OCI-M1 (cell line): Measurements from ENCODE around the gene SARS2.
A peak's percentile ranks its signal among the peaks of the same experiment; 100 is the strongest.
"Not testable (repeated sequence)": the region's sequence is repeated elsewhere in the genome, so short reads cannot be mapped to it uniquely, and the experiment has no call there.

Source experiments
- DNase-seq: peaks from one replicate; lab custom pipeline; 2025; lab: John Stamatoyannopoulos, UW

Gene SARS2

DNA sequence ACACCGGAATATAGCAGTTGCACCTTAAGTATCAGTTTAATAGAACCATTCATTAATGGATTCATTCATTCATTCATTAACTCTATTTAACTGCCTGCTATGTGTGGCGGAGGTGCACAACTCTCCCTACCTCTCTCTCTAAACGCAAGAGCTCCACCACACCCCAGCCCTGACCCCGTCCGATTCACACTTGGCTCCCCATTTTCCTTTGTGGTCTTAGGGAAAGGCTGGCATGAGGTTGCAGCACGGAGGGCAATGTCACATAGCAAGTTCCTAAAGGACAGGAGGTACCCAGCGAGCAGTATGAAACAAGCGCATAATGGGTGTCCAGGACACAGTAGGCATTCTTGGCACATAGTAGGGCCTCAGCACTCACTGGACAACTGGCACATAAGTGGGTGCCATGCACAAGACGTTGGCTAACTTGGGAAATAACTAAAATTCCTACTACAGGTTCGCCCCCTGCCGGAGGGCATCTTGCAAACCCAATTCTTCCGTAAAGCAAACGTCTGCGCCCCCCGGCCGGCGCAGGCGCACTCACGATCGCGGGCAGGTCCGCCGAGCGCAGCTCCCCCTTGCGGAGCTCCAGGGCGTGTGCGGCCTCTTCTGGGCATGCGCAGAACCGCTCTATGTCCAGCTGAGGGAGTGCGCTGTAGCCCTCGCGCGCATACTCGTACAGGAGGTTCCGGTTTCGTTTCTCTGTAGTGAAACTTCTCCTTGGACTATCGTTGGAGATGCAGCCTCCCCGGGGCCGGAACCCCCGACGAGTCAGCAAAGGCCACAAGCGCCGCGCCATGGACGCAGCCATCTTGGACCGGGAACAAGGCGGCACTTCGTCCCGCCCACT is at the start of gene SARS2:
TSS of gene SARS2 (minus strand) at position 835 of the 847 bp plus-strand sequence. CDS start at position 808, 27 bp downstream.
- DNase-seq, result peak; percentile 99

- DNase-seq, result peak; percentile 58
Measured at GRCh38 chr19:38979812-38980211, 49.2 kb upstream of the SARS2 start.

DNA sequence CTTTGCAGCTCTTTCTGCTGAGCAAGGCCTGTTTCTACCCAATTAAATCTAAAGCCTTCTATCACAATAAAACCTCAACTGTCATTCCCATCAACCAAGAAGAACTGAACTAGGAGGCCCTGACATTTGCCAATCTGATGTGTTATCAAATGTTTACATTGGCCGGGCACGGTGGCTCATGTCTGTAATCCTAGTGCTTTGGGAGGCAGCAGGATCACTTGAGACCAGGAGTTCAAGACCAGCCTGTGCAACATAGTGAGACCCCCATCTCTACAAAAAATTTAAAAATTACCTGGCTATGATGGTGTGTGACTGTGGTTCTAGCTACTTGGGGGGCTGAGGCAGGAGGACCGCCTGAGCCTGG is 47.7 kb upstream of the SARS2 start:
- DNase-seq, result no peak

DNA sequence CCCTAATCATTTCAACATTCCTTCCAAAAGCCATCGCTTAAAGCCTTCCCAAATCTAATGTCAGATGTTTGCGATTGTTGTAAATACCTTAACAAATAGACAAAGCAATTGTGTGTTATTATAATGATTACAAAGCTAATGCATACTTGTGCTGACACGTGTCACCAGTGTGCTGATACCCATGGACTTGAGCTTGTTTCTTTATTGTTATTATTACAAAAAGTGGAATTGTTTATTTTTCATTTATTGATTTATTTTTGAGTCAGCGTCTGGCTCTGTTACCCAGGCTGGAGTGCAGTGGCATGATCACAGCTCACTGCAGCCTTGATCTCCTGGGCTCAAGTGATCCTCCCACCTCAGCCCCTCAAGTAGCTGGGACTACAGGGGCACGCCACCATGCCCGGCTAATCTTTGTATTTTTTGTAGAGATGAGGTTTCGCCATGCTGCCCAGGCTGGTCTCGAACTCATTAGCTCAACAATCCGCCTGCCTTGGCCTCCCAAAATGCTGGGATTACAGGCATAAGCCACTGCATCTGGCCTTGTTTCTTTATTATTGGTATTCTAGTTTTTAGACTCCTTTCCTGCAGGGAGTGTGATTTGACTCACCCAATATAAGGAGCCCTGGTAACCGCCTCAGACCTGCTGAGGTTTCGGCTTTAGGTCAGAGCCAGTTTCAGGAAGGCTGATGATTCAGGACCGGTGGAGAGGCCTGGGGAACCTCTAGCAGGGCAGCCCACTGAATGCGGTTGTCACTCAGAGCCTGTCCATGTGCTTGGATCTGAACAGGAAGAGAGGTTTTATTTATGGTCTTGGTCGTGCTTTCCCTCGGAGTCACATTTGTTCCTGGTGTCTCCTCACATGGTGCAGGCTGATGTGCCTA is 47.1 kb upstream of the SARS2 start:
- no peak for DNase-seq

- no peak for DNase-seq
Measured at GRCh38 chr19:38975861-38976271, 45.3 kb upstream of the SARS2 start.

DNA sequence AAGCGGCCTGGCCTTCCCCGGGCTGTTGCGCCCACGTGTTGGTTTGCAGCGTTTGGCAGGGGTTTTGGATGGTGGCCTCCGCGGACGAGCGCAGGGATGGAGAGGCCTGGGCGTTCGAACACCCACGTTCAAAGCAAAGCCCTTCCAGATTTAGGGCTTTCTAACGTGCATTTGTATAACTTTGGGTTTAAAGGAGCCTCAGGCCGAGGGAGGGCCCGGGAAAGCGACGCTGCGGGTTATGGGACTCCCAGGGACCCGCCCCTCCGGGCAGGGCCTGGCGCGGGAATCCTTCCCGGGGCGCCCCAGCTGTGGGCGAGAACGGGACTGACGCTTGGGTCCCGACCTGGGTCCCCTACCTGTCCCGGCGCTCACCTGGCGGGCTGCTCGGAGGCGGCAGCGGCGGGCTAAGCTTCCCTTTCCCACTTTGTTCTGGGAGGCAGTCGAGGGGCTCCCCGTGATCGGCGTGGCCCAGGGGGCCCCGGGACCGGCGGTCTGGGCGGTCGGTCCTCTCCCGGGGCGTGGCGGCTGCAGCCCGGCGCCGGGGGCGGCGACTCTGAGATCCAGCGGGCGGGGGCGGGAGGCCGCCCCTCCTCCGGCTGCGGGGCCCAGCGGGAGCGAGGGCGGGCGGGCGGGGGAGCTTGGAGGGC is 44.8 kb upstream of the SARS2 start, which contains the start of gene FBXO17:
TSS of gene FBXO17 (minus strand) at position 529 of the 647 bp plus-strand sequence. CDS start 25,423 bp downstream, outside the sequence.
- no peak for DNase-seq

GRCh38 chr19:38974624-38975213 is 44.2 kb upstream of the SARS2 start:
- no peak for DNase-seq

DNA sequence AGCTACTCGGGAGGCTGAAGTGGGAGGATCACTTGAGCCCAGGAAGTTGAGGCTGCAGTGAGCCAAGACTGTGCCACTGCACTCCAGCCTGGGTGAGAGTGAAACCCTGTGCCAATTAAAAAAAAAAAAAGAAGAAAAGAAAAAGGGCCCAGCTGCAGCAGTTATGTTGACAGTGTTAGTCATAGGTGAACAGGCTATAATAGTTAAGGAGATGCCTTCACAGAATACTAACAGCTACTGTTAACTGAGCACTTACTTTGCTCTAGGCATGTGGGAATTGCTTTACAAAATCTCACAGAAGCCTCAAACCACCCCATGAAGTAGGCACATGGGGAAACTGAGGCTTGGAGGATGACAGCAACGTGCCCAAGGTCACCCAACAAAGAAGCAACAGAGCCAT is 41.1 kb upstream of the SARS2 start:
- no peak for DNase-seq

DNA sequence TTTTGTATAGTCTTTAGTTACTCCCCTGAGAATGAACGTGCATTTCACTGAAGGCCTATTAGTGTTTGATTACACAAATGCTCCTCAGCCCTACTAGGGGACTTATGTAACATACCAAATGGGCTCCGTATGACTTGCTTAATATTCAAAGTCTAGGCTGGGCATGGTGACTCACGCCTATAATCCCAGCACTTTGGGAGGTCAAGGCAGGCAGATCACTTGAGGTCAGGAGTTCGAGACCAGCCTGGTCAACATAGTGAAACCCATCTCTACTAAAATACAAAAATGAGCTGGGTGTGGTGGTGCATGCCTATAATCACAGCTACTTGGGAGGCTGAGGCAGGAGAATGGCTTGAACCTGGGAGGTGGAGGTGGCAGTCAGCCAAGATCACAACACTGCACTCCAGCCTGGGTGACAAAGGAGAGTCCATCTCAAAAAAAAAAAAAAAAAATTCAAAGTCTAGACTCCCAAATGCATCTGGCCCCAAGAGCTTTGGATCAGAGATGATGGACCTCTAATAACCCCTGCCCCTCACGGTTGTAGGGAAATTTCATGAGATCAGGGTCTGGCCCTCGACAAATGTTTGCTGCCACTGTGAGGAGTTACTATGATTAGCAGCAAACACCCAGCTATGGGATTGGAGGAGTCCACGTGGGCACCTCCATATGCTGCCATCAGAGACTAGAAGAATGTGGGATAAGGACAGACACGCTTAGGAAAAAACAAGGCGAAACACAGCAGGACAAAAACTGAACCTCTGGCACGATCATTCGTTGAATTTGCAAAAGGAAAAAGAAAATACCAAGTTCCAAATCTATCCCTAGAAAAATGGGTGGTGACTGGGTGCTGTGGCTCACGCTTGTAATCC is 40.3 kb upstream of the SARS2 start:
- DNase-seq, result no peak

DNA sequence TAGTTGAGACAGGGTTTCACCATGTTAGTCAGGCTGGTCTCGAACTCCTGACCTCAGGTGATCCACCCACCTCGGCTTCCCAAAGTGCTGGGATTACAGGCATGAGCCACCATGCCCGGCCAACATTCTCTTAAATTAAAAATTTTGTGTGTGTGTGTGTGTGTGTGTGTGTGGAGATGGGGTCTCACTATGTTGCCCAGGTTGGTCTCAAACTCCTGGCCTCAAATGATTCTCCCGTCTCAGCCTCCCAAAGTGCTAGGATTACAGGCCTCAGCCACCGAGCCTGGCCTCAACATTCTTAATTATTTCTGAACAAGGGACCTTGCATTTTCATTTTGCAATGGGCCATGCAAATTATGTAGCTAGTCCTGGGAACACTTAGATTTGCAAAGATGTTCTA is 35.6 kb upstream of the SARS2 start:
- DNase-seq, result not testable (repeated sequence)

DNA sequence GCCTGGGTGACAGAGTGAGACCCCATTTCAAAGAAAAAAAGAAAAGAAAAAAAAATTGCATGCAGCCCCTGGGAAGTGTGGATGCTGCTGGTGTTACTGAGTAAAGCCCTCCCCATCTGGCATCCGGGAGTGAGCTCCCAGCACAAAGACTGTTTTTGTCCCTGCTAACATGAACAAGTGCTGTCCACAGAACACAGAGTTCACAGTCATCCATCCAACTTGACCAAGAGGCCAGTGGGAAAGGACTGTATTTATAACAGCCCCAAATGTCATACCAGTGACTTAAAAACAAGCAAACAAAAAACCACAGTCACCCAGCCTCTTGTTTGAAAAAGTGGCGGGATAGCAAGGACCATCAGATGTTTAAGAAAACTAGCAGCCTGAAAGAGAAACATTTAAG is 34.2 kb upstream of the SARS2 start:
- DNase-seq, result no peak

DNA sequence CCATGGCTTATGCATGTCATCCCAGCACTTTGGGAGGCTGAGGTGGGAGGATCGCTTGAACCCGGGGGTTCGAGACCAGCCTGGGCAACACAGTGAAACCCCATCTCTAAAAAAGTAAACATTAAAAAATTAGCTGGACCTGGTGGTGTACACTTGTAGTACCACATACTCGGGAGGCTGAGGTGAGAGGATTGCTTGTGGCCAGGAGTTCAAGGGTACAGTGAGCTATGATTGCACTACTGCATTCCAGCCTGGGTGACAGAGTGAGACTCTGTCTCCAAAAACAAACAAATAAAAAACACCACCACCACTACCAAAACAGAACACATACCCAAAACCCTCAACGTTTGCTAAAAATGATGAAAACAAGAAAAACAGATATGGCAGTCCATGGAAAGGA is 29.1 kb upstream of the SARS2 start:
- no peak for DNase-seq

- DNase-seq, result no peak
Measured at GRCh38 chr19:38958301-38958700, 27.7 kb upstream of the SARS2 start.

- no peak for DNase-seq
Measured at GRCh38 chr19:38956264-38956663, 25.7 kb upstream of the SARS2 start.

- DNase-seq, result no peak
Measured at GRCh38 chr19:38953677-38954076, 23.1 kb upstream of the SARS2 start.

DNA sequence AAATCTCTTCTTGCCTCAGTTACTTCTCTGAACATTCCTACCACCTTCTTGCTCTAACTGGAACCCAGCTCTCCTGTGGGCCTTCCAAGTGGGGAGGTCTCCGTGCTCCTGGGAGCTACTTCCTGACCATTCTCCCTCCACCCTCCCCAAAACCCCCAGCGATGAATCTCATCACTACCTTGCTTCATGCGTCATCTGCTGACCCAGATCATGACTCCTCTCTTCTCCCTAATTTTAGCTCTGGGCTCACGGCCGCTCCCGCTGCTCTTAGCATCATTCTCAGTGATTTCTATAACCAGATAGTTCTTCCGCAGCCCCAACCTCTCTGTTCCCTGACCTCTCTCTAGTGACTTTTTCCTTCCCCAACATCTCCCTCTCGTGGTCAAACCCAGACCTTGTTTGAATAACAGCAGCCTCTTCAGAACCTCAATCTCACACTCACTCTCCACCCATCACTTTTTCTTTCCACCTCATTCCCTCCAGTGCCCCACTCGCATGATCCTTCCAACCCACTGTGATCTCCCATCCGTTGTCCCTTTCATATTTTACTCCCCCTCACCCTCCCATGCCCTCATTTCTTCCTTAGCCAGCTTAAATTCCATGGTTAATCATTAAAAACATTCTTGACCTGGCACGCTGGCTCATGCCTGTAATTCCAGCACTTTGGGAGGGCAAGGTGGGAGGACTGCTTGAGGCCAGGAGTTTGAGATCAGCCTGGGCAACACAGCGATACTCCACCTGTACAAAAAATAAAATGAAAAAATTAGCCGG is 22.0 kb upstream of the SARS2 start:
- peak; percentile 77 for DNase-seq

DNA sequence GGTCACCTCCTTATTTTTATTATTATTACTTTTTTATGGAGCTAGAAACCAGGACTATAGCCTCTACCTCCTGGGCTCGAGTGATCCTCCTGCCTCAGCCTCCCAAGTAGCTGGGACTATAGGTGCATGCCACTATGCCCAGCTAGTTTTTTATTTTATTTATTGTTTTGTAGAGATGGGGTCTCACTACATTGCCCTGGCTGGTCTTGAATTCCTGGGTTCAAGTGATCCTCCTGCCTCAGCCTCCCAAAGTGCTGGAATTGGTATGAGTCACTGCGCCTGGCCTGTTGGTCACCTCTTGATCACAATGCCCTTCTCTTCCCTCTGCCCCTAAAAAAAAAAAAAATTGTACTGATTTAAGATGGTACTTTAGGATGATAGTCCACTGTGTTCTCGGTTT is 20.6 kb upstream of the SARS2 start:
- no peak for DNase-seq

DNA sequence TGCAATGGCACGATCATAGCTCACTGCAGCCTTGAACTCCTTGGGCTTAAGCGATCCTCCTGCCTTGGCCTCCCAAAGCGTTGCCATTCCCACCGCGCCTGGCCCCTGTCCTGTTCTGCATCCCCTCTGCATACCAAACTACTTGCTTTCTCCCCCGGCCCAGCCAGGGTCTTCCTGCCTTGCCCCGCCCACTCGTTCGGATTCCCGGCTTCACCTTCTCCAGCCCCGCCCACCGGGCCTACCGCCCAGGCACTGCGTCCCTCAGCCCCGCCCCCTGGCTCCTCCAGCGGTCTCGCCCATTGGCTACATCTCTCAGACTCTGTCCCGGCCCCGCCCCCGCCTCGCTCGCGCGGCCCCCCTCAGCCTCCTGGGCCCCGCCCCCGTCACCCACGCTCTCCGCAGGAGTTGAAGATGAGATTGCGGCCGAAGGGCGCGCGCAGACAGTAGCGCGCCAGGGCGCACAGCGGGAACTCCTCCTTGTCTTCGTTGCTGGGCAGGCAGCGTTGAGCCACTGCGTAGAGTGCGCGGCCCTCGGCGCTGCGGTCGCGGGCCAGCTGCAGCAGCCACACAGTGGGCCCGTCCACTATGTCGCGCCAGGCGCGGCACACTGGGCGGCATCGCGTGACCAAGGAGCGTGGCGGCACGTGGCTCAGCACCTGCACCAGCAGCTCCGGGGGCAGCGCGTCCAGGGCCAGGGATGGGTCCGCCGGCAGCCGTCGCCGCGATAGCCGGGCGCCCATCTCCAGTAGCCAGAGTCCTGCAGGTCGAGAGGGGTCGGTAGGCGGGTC is 19.2 kb upstream of the SARS2 start:
- no peak for DNase-seq

DNA sequence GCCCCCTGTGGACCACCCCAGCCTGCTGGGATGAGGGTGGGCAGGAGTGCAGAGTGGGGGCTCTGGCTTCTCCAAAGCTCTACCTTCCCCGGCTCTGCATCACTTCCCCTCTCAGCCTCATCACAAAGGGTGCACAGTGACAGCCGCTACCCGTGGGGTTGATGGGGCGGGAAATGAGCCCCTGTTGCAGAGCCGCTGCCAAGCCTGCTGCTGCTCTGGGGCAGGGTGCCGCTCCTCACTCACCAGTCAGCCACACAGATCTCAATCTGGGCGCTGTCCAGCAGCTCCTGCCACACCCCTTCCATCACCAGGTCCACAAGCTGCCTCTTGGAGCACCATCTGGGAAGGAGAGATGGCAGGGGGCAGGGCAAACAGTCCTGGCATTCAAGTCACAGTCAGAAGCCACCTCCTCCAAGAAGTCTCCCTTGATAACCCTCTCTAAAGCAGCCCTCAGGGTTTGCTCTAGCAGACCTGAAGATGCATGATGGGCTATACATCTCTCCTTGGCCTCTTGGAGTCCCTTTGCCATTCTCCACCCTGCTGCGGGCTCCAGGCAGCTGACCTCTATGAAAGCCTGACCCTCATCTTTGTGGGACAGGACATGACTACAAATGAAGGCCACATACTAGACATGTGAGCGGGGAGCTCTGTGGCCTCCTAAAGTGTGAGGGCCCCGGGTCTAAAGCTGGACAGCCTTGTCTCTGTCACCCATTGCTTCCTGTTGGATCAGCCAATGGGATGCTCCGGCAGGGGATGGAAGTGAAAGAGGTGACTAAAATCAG is 15.9 kb upstream of the SARS2 start:
- DNase-seq, result no peak
